HCT116 (cell line): ENCODE measurements around the gene OSBPL1A.

Experiments used
- CTCF ChIP-seq, 3 experiments: fragments of 200-600 bp in 1 of 3; sonication (generic) in 1 of 3; IDR thresholded peaks in 2 of 3; conservative IDR thresholded peaks in 1 of 3; 2 replicates each; pipeline ENCODE4 v1.5.1; 2012 to 2017; ENCODE audit warnings: low read depth in 2 of 3, low read length in 2 of 3, antibody characterized with exemption in 1 of 3, borderline replicate concordance in 1 of 3, control low read depth in 1 of 3, mild to moderate bottlenecking in 1 of 3, mixed read lengths in 1 of 3, mixed run types in 1 of 3, moderate library complexity in 1 of 3; ENCODE audit not compliant: insufficient read depth in 1 of 3
- EZH2 ChIP-seq: fragments of 200-600 bp; sonication (generic); IDR thresholded peaks from 2 replicates; pipeline ENCODE4 v1.6.1; 2017; ENCODE audit warnings: antibody characterized with exemption, mixed run types
- EZH2phosphoT487 ChIP-seq: fragments of 200-600 bp; IDR thresholded peaks from 2 replicates; pipeline ENCODE4 v1.6.1; 2018; ENCODE audit warnings: antibody characterized with exemption, borderline replicate concordance
- MAX ChIP-seq: IDR thresholded peaks from 2 replicates; pipeline ENCODE4 v1.6.1; 2012
- POLR2A ChIP-seq: IDR thresholded peaks from 2 replicates; pipeline ENCODE4 v1.7.0; 2011; ENCODE audit warnings: borderline replicate concordance; ENCODE audit not compliant: insufficient read depth, insufficient read length; ENCODE audit errors: extremely low read depth
- POLR2AphosphoS5 ChIP-seq: IDR thresholded peaks from 2 replicates; pipeline ENCODE4 v1.6.1; 2011; ENCODE audit warnings: mild to moderate bottlenecking, low read depth, low read length, moderate library complexity
- RAD21 ChIP-seq: IDR thresholded peaks from 2 replicates; pipeline ENCODE4 v1.6.1; 2012; ENCODE audit warnings: low read depth, mild to moderate bottlenecking
- SIN3A ChIP-seq: IDR thresholded peaks from 2 replicates; pipeline ENCODE4 v1.6.1; 2012; ENCODE audit warnings: low read depth
- ZBTB33 ChIP-seq: IDR thresholded peaks from 2 replicates; pipeline ENCODE4 v1.6.1; 2011; ENCODE audit warnings: mild to moderate bottlenecking, low read length, moderate library complexity; ENCODE audit not compliant: insufficient replicate concordance; ENCODE audit errors: extremely low read depth
- ZNF274 ChIP-seq: fragments of 200-500 bp; sonication (Bioruptor generic); IDR thresholded peaks from 2 replicates; pipeline ENCODE4 v1.6.1; 2014; ENCODE audit warnings: mild to moderate bottlenecking, low read depth, low read length, inconsistent platforms

GRCh38 chr18:24267878-24268277, 129.7 kb downstream of the OSBPL1A start:
- no peak for TF ChIP-seq POLR2A
- TF ChIP-seq ZNF274, result no peak
- TF ChIP-seq ZBTB33, result no peak
- TF ChIP-seq CTCF (IDR thresholded peaks at IDR 0.05 in 2 of 3, conservative IDR thresholded peaks at IDR 0.05 in 1 of 3; ENCODE audit: borderline replicate concordance in 1 of 3, insufficient read depth in 1 of 3, low read depth in 2 of 3, low read length in 2 of 3), result no peak
- TF ChIP-seq SIN3A, result no peak
- no peak for TF ChIP-seq RAD21
- no peak for TF ChIP-seq EZH2
- no peak for TF ChIP-seq POLR2AphosphoS5
- no peak for TF ChIP-seq EZH2phosphoT487
- no peak for TF ChIP-seq MAX
